K562 (cell line): ENCODE measurements around the gene CEP72. TPM values are rescaled to one million over a fixed set of nuclear protein-coding genes. Genes with fewer than 3 reads are reported as not detected.

ENCODE experiments used
- ATF7 ChIP-seq: fragments of 450-650 bp; IDR thresholded peaks from 2 replicates; pipeline ENCODE4 v1.7.1; 2014; ENCODE audit warnings: mild to moderate bottlenecking, moderate library complexity
- E2F6 ChIP-seq, 2 experiments: IDR thresholded peaks; 2 replicates each; pipeline ENCODE4 v1.6.1; 2011; ENCODE audit warnings: borderline replicate concordance in 1 of 2, control low read depth in 1 of 2, low read depth in 1 of 2, low read length in 1 of 2, mild to moderate bottlenecking in 1 of 2, mixed read lengths in 1 of 2, moderate library complexity in 1 of 2; ENCODE audit not compliant: insufficient read depth in 1 of 2, insufficient read length in 1 of 2, poor library complexity in 1 of 2, severe bottlenecking in 1 of 2; ENCODE audit errors: extremely low read depth in 1 of 2
- EGR1 ChIP-seq: fragments of 450-650 bp; conservative IDR thresholded peaks from 2 replicates; pipeline ENCODE4 v1.6.1; 2017; ENCODE audit warnings: mild to moderate bottlenecking
- GATAD2B ChIP-seq: fragments of 450-650 bp; IDR thresholded peaks from 2 replicates; pipeline ENCODE4 v1.6.1; 2017; ENCODE audit warnings: mild to moderate bottlenecking, borderline replicate concordance
- NR2C2 ChIP-seq, 2 experiments: fragments of 200-800 bp in 1 of 2; sonication (Bioruptor generic) in 1 of 2; sonication (generic) in 1 of 2; formaldehyde crosslinking in 1 of 2; IDR thresholded peaks; 2 replicates each; pipeline versions ENCODE4 v1.6.1 to v1.8.0; 2016 to 2022; ENCODE audit warnings: mild to moderate bottlenecking in 1 of 2, missing compliant biosample characterization in 1 of 2, missing genetic modification characterization in 1 of 2, missing genetic modification reagents in 1 of 2
- PCBP1 ChIP-seq: fragments of 200-400 bp; formaldehyde crosslinking; IDR thresholded peaks from 2 replicates; pipeline ENCODE4 v1.6.1; 2018; ENCODE audit warnings: mild to moderate bottlenecking, low read depth, low read length; ENCODE audit not compliant: poor library complexity, severe bottlenecking
- POLR2AphosphoS5 ChIP-seq: IDR thresholded peaks from 2 replicates; pipeline ENCODE4 v1.6.1; 2011; ENCODE audit warnings: mild to moderate bottlenecking, low read depth, low read length, moderate library complexity; ENCODE audit not compliant: control insufficient read depth, insufficient read depth
- SMAD3 ChIP-seq: fragments of 450-650 bp; formaldehyde crosslinking; conservative IDR thresholded peaks from 2 replicates; pipeline ENCODE4 v1.4.0; 2020; ENCODE audit warnings: mild to moderate bottlenecking
- SMAD4 ChIP-seq: fragments of 250-450 bp; sonication (Bioruptor Pico); conservative IDR thresholded peaks from 2 replicates; pipeline ENCODE4 v1.8.0; 2021; ENCODE audit warnings: inconsistent platforms, mild to moderate bottlenecking, moderate library complexity
- TBP ChIP-seq: optimal IDR thresholded peaks from 2 replicates; pipeline ENCODE3; 2011; ENCODE audit warnings: low read depth, low read length, improper control_type of control experiment
- TOE1 ChIP-seq, 2 experiments: fragments of 450-650 bp in 1 of 2; sonication (generic) in 1 of 2; formaldehyde crosslinking in 1 of 2; IDR thresholded peaks; 2 replicates each; pipeline versions ENCODE4 v1.7.1 to v1.8.0; 2016 to 2022; ENCODE audit warnings: borderline replicate concordance in 2 of 2, mild to moderate bottlenecking in 2 of 2, antibody characterized with exemption in 1 of 2, inconsistent platforms in 1 of 2, low read depth in 1 of 2, missing genetic modification reagents in 1 of 2, moderate library complexity in 1 of 2
- ZBTB11 ChIP-seq, 3 experiments: fragments of 200-800 bp in 1 of 3; fragments of 250-450 bp in 1 of 3; fragments of 450-650 bp in 1 of 3; sonication (Bioruptor Pico) in 1 of 3; sonication (Bioruptor generic) in 1 of 3; formaldehyde crosslinking in 1 of 3; IDR thresholded peaks; 2 replicates each; pipeline versions ENCODE4 v1.6.1 to v1.8.0; 2016 to 2022; ENCODE audit warnings: mild to moderate bottlenecking in 2 of 3, missing genetic modification characterization in 2 of 3, missing compliant biosample characterization in 1 of 3, moderate library complexity in 1 of 3
- ZNF133 ChIP-seq: fragments of 250-450 bp; sonication (Bioruptor Pico); IDR thresholded peaks from 2 replicates; pipeline ENCODE4 v1.4.0; 2020; ENCODE audit warnings: mild to moderate bottlenecking
- polyA plus RNA-seq, 8 experiments: library from polyadenylated mRNA; depleted of rRNA in 4 of 8; stranded (reverse) in 5 of 8; unstranded in 3 of 8; fragments of >200 nt; fragmentation: Nextera tagmentation in 2 of 8; fragmentation: Illumina TruSeq in 1 of 8; extraction: Ambion mirVana in 2 of 8; extraction: Trizol in 1 of 8; gene quantifications; 2 replicates each; pipeline versions ENCODE4 v1.2.1 to v1.2.3, GENCODE V29; 2011 to 2014; ENCODE audit warnings: inconsistent platforms in 1 of 8, missing spikeins in 1 of 8
- total RNA-seq, 7 experiments: library from RNA; depleted of rRNA in 6 of 7; stranded (reverse); fragments of >200 nt in 6 of 7; fragmentation: Illumina TruSeq in 2 of 7; extraction: Trizol in 2 of 7; gene quantifications; 2 replicates each; pipeline versions ENCODE4 v1.2.1 to v1.2.3, GENCODE V29; 2011 to 2021; ENCODE audit warnings: low replicate concordance in 1 of 7
- TF ChIP-seq, protein P1 (sequence below): fragments of 250-450 bp; sonication (Bioruptor Pico); IDR thresholded peaks from 2 replicates; pipeline ENCODE4 v1.8.0; 2021; ENCODE audit warnings: mild to moderate bottlenecking, moderate library complexity
- TF ChIP-seq, protein P2 (sequence below): sonication (generic); formaldehyde crosslinking; IDR thresholded peaks from 2 replicates; pipeline ENCODE4 v1.8.0; 2022; ENCODE audit warnings: mild to moderate bottlenecking, low read depth, missing genetic modification reagents

The CEP72 gene
- total and polyA plus RNA-seq, 9 of the 15 experiments (the other 6 are each of a cell fraction or from before 2014, with no cell fraction given): 0.89 to 38.1 (median 14.2) TPM

DNA sequence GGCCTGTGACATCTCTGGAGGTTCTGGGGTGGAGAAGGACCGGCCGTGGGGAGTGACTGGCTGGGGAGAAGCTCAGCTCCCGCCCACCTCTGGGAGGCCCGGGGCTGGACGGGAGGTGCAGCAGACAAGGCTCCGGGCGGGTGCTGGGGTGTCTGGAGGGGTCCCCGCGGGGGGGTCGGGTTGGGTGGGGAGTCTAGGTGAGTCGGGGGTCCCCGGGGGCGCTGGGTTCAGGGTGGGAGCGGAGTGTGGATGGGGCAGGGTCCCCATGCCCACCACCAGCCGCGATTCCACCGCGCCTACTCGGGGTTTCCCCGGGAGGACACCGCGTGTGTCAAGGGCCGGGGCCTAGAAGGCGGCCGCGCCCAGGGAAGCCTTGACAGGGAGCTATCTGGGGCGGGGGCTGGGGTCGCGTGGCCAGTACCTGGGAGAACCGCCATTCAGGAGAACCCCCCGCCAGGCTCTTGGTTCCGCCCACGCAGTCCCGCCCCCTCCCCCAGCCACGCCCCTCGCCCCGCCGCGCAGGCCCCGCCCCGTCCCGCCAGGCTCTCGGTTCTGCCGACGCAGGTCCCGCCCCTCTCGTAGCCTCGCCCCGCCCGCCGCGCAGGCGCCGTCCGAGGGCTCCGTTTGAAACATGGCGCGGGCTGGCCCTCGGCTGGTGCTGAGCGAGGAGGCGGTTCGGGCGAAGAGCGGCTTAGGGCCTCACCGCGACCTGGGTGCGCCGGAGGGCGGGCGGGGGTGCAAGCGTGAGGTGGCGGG, at the start of gene CEP72 (continued):
- TF ChIP-seq ZBTB11 (CRISPR knock-in tag; IDR thresholded peaks at IDR 0.05) (peak in 1 of 3 experiments; percentile 35; a peak in 1 of 6 replicates), PCBP1 (peak; percentile 70), SMAD3 (CRISPR knock-in tag) (0 out of 2 replicates have a peak, but pooled peaks have one; percentile 12), SMAD4 (CRISPR knock-in tag) (0 out of 2 replicates have a peak, but pooled peaks have one; percentile 13), E2F6 (IDR thresholded peaks at IDR 0.05; ENCODE audit: borderline replicate concordance in 1 of 2, extremely low read depth in 1 of 2, insufficient read depth in 1 of 2, insufficient read length in 1 of 2, low read depth in 1 of 2, low read length in 1 of 2, poor library complexity in 1 of 2, severe bottlenecking in 1 of 2) (peak; percentile 9 to 30), POLR2AphosphoS5 (peak; percentile 63; the same call in 1 of the 2 replicates), GATAD2B (0 out of 2 replicates have a peak, but pooled peaks have one; percentile 16), TOE1 (IDR thresholded peaks at IDR 0.05; ENCODE audit: borderline replicate concordance) (0 out of 2 replicates have a peak, but pooled peaks have one; percentile 29), TOE1 (CRISPR knock-in tag; IDR thresholded peaks at IDR 0.05; ENCODE audit: borderline replicate concordance, low read depth) (no peak), EGR1 (peak; percentile 95), NR2C2 (CRISPR knock-in tag; IDR thresholded peaks at IDR 0.05) (0 out of 2 replicates have a peak, but pooled peaks have one; percentile 7), NR2C2 (tag; IDR thresholded peaks at IDR 0.05) (no peak), ATF7 (peak; percentile 85), ZNF133 (CRISPR knock-in tag) (0 out of 2 replicates have a peak, but pooled peaks have one; percentile 41), TBP (peak; percentile 78)
- TF ChIP-seq, protein P1, sequence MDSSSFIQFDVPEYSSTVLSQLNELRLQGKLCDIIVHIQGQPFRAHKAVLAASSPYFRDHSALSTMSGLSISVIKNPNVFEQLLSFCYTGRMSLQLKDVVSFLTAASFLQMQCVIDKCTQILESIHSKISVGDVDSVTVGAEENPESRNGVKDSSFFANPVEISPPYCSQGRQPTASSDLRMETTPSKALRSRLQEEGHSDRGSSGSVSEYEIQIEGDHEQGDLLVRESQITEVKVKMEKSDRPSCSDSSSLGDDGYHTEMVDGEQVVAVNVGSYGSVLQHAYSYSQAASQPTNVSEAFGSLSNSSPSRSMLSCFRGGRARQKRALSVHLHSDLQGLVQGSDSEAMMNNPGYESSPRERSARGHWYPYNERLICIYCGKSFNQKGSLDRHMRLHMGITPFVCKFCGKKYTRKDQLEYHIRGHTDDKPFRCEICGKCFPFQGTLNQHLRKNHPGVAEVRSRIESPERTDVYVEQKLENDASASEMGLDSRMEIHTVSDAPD: no peak
- TF ChIP-seq, protein P2, sequence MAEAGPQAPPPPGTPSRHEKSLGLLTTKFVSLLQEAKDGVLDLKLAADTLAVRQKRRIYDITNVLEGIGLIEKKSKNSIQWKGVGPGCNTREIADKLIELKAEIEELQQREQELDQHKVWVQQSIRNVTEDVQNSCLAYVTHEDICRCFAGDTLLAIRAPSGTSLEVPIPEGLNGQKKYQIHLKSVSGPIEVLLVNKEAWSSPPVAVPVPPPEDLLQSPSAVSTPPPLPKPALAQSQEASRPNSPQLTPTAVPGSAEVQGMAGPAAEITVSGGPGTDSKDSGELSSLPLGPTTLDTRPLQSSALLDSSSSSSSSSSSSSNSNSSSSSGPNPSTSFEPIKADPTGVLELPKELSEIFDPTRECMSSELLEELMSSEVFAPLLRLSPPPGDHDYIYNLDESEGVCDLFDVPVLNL: peak; percentile 93
